Activated B cell treated with CpG ODN at 0.5 μM for 24 hours (primary cell): ENCODE data around the gene CELA1. TPM values are rescaled to one million over a fixed set of nuclear protein-coding genes. Genes with fewer than 3 reads are reported as not detected.
A peak's percentile ranks its signal among the peaks of the same experiment; 100 is the strongest.
"Not testable (repeated sequence)": the region's sequence is repeated elsewhere in the genome, so short reads cannot be mapped to it uniquely, and the experiment has no call there.

Source experiments
- ATAC-seq: fragments of 200-7000 bp; cut with Tn5 transposase; one replicate; pipeline ENCODE4 v1.10.0; 2021; ENCODE audit warnings: low read depth, mild to moderate bottlenecking, moderate library complexity
- CTCF ChIA-PET: fragments of 350-600 bp; sonication (Branson Sonifier 250); formaldehyde crosslinking; loops from one replicate; lab custom pipeline; 2021; ENCODE audit warnings: antibody characterized with exemption; lab: Charles Lee
- POLR2A ChIA-PET: fragments of 350-600 bp; sonication (Branson Sonifier 250); formaldehyde crosslinking; loops from one replicate; lab custom pipeline; 2021; ENCODE audit warnings: antibody characterized with exemption; lab: Charles Lee
- DNase-seq: peaks from one replicate; pipeline ENCODE4 v3.0.0; 2022
- H3K27ac Mint-ChIP-seq: one replicate; pipeline ENCODE4 v1.8.0; 2020; ENCODE audit warnings: mixed read lengths
- H3K27me3 Mint-ChIP-seq: one replicate; pipeline ENCODE4 v1.8.0; 2021; ENCODE audit warnings: mixed read lengths
- H3K36me3 Mint-ChIP-seq: one replicate; pipeline ENCODE4 v1.8.0; 2021; ENCODE audit warnings: low read depth, mixed read lengths
- H3K4me1 Mint-ChIP-seq: one replicate; pipeline ENCODE4 v1.8.0; 2021; ENCODE audit warnings: mixed read lengths
- H3K4me3 Mint-ChIP-seq: one replicate; pipeline ENCODE4 v1.8.0; 2020; ENCODE audit warnings: mild to moderate bottlenecking, mixed read lengths
- H3K9me3 Mint-ChIP-seq: one replicate; pipeline ENCODE4 v1.8.0; 2020; ENCODE audit warnings: mixed read lengths
- intact Hi-C: fragments of 100-400 bp; cut with micrococcal nuclease; formaldehyde crosslinking; loops from one replicate; pipeline ENCODE4 v1.15.1; 2024
- total RNA-seq: library from RNA; stranded (reverse); gene quantifications from 2 replicates; pipeline ENCODE4 v1.2.3, GENCODE V29; 2022
- TF ChIP-seq, protein P1 (sequence below): fragments of 200-600 bp; IDR thresholded peaks from one replicate; pipeline ENCODE4 v1.8.0; 2022; ENCODE audit warnings: antibody characterized with exemption, mild to moderate bottlenecking

CELA1 gene
- total RNA-seq, 1 donor from 2014 or later: not detected

DNA sequence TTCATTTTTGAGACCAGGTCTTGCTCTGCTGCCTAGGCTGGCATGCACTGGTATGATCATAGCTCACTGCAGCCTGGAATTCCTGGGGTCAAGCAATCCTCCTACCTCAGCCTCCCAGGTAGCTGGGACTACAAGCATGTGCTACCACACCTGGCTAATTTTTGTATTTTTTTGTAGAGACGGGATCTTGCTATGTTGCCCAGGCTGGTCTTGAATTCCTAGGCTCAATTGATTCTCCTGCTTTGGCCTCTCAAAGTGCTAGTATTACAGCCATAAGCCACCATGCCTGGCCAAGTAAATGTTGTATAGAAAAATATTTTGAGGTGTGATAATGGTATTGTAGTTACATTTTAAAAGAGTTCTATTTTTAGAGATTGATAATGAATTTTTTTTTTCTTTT, 35.1 kb downstream of the CELA1 start:
- peaks cover 45% of the 10 kb centered on the region for H3K36me3 Mint-ChIP-seq
- POLR2A ChIA-PET: no interaction called here

DNA sequence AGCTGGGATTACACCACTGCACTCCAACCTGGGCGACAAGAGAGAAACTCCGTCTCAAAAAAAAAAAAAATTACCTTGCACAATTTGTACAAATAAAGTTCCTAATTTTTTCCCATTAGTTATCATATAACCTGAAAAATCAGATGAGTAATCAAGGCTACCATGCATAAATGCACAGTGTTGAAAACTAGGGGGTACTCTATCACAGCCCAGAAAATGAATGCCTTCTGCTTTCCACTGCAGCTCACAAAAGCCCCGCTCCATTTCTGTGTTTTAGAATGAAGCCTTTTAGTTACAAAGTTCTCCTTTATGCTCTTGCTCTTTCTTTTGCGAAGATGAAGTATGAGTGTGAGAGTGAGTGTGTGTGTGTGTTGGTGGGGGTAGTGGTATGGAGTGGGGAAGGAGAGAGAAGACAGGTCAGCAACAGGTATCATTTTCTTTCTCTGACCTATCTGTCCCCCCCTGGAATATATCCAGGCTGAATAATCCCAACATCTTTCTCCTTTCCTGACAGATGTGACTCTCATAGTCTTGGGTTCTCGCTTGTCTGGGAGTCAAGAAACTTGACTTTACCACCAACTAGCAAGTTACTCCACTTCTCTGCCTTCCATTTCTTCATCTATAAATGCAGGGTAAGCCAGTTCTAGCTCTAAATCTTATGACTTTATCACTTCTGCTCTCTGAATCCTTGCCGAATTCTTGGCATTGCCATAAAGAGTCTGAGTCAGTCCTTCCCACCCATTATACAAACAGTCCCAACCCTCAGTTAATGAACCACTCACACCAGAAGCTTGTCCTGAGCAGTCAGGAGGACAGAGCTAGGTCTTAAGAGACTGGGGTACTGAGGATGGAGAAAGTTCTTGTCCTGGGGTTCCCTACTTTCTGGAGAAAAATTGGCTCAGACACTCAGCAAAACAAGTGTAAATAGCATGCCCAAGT, 38.6 kb downstream of the CELA1 start:
- Mint-ChIP-seq H3K4me3 (no peak overlapping the region), H3K36me3 (peaks cover 59% of the 10 kb centered on the region), H3K27me3 (no peaks in the 10 kb centered on the region), H3K27ac (peak overlapping the region; percentile 18), H3K9me3 (no peaks in the 10 kb centered on the region), H3K4me1 (peaks cover 10% of the 10 kb centered on the region)
- intact Hi-C loops: loop anchor here (1.0 kb wide), 1 partner anchor 33 kb away; no protein-coding TSS in a partner anchor
- ChIA-PET POLR2A (interaction anchor here (0.7 to 1.2 kb wide), 2 partner anchors 13 to 17 kb away, joined by 3 to 5 read pairs; no protein-coding TSS in a partner anchor), CTCF (interaction anchor here (3.7 kb wide), 1 partner anchor 33 kb away, joined by 18 read pairs; no protein-coding TSS in a partner anchor)
- no peak for ATAC-seq
- TF ChIP-seq, protein P1, sequence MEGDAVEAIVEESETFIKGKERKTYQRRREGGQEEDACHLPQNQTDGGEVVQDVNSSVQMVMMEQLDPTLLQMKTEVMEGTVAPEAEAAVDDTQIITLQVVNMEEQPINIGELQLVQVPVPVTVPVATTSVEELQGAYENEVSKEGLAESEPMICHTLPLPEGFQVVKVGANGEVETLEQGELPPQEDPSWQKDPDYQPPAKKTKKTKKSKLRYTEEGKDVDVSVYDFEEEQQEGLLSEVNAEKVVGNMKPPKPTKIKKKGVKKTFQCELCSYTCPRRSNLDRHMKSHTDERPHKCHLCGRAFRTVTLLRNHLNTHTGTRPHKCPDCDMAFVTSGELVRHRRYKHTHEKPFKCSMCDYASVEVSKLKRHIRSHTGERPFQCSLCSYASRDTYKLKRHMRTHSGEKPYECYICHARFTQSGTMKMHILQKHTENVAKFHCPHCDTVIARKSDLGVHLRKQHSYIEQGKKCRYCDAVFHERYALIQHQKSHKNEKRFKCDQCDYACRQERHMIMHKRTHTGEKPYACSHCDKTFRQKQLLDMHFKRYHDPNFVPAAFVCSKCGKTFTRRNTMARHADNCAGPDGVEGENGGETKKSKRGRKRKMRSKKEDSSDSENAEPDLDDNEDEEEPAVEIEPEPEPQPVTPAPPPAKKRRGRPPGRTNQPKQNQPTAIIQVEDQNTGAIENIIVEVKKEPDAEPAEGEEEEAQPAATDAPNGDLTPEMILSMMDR: no peak
- DNase-seq: no peak

More for the DNA sequence above, 35.1 kb downstream of the CELA1 start:
- ATAC-seq (no peak), DNase-seq (no peak)
- intact Hi-C loops: no loop called here
- no peak overlapping the region for H3K27ac Mint-ChIP-seq
- no peak overlapping the region for H3K4me3 Mint-ChIP-seq
- H3K9me3 Mint-ChIP-seq: no peaks in the 10 kb centered on the region
- CTCF ChIA-PET: interaction anchor here (1.3 kb wide), 1 partner anchor 29 kb away, joined by 3 read pairs; no protein-coding TSS in a partner anchor
- peaks cover 13% of the 10 kb centered on the region for H3K4me1 Mint-ChIP-seq
- TF ChIP-seq, protein P1: no peak
- no peaks in the 10 kb centered on the region for H3K27me3 Mint-ChIP-seq

DNA sequence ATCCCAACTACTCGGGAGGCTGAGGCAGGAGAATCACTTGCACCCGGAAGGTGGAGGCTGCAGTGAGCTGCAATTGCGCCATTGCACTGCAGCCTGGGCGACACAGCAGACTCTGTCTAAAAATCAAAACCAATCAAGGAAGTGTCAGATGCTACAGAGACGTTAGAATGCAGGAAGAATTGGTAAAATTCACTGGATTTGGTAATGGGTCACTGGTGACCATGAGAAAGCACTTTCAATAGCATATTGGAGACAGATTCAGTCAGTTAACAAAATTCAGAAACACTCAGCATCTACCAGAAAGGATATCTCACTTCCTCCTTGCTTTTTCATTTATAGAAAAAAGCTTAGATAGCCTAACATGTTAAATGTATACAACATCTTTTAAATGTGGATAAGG, 40.0 kb downstream of the CELA1 start:
- Mint-ChIP-seq H3K27ac (no peak overlapping the region), H3K36me3 (peaks cover 62% of the 10 kb centered on the region), H3K9me3 (no peaks in the 10 kb centered on the region), H3K4me3 (no peak overlapping the region), H3K4me1 (peaks cover 8% of the 10 kb centered on the region), H3K27me3 (no peaks in the 10 kb centered on the region)
- TF ChIP-seq, protein P1: no peak
- POLR2A ChIA-PET: no interaction called here
- intact Hi-C loops: no loop called here
- ATAC-seq (no peak), DNase-seq (no peak)
- CTCF ChIA-PET: interaction anchor here (3.7 kb wide), 1 partner anchor 34 kb away, joined by 18 read pairs; no protein-coding TSS in a partner anchor

DNA sequence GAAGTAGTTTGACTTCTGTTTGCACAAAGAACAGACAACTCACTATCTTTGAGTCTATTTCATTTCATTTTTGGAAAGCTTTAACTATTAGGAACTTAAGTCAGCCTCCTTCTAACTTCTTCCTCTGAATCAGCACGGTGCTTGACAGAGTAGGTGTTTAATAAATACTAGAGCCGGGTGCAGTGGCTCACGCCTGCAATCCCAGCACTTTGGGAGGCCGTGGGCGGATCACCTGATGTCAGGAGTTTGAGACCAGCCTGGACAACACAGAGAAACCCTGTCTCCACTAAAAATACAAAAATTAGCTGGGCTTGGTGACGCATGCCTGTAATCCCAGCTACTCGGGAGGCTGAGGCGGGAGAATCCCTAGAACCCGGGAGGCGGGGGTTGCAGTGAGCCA, 45.7 kb downstream of the CELA1 start:
- H3K27ac Mint-ChIP-seq, H3K27me3 Mint-ChIP-seq, ATAC-seq, H3K4me3 Mint-ChIP-seq, H3K9me3 Mint-ChIP-seq, CTCF ChIA-PET, DNase-seq, intact Hi-C loops, H3K4me1 Mint-ChIP-seq: not testable (repeated sequence)
- POLR2A ChIA-PET: interaction anchor here (0.6 kb wide), 1 partner anchor 62 kb away, joined by 4 read pairs; no protein-coding TSS in a partner anchor
- H3K36me3 Mint-ChIP-seq: peaks cover 69% of the 10 kb centered on the region

DNA sequence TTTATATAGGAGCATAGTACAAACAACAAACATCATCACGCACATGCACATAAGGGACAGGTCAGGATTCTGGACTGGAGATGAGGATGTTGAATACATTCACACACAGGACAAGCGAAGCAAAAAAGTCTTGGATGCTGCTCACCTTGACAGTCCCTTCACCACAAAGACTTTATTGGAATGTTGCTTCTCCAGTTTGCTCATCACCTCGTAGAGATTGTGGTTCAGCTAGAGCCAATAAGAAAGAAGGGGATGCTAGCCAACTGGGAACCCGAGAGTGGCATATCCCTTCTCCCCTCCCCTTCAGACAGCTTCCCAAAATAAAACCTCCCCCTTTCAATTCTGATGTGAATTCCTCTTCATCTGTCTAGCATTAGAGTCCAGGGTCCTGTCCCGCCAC, 50.8 kb downstream of the CELA1 start:
- Mint-ChIP-seq H3K36me3 (peaks cover 60% of the 10 kb centered on the region), H3K27me3 (no peaks in the 10 kb centered on the region), H3K9me3 (no peaks in the 10 kb centered on the region), H3K4me3 (no peak overlapping the region), H3K27ac (no peak overlapping the region), H3K4me1 (peaks cover 18% of the 10 kb centered on the region)
- intact Hi-C loops: no loop called here
- ChIA-PET POLR2A (no interaction called here), CTCF (interaction anchor here (3.1 kb wide), 1 partner anchor 45 kb away, joined by 10 read pairs; no protein-coding TSS in a partner anchor)
- DNase-seq (no peak), ATAC-seq (no peak)
- TF ChIP-seq, protein P1: no peak

DNA sequence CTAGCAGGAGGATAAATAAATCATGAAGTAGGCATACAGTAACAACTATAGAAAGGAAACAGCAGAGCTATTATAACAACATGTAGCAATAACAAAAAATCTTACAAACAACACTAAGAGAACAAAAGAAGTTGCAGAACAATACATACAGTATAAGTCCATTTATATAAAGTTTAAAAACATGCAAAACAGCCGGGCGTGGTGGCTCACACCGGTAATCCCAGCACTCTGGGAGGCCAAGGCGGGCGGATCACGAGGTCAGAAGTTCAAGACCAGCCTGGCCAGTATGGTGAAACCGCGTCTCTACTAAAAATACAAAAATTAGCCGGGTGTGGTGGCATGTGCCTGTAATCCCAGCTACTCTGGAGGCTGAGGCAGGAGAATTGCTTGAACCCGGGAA, 52.4 kb downstream of the CELA1 start:
- POLR2A ChIA-PET: interaction anchor here (0.6 kb wide), 1 partner anchor 93 kb away, joined by 4 read pairs; no protein-coding TSS in a partner anchor
- H3K9me3 Mint-ChIP-seq, H3K4me3 Mint-ChIP-seq, ATAC-seq, intact Hi-C loops, DNase-seq, H3K27me3 Mint-ChIP-seq: not testable (repeated sequence)
- H3K4me1 Mint-ChIP-seq: peaks cover 20% of the 10 kb centered on the region
- CTCF ChIA-PET: interaction anchor here (1.7 kb wide), 1 partner anchor 47 kb away, joined by 7 read pairs; no protein-coding TSS in a partner anchor
- peaks cover 58% of the 10 kb centered on the region for H3K36me3 Mint-ChIP-seq
- peak overlapping the region; percentile 50 for H3K27ac Mint-ChIP-seq
